Epithelial cell of prostate (primary cell): Measurements from ENCODE around the gene PTPRT.
"Not testable (repeated sequence)": the region's sequence is repeated elsewhere in the genome, so short reads cannot be mapped to it uniquely, and the experiment has no call there.

Source experiments
- DNase-seq: peaks from one replicate; pipeline ENCODE4 v3.0.0-alpha.2; 2011; ENCODE audit warnings: low read depth, low spot score
- H3K27ac ChIP-seq: fragments of 450-650 bp; 2 replicates; pipeline ENCODE4 v1.5.1; 2017; ENCODE audit warnings: mild to moderate bottlenecking

The PTPRT gene

GRCh38 chr20:43188234-43188653, 1.5 kb downstream of the PTPRT start:
- no peak for DNase-seq

DNA sequence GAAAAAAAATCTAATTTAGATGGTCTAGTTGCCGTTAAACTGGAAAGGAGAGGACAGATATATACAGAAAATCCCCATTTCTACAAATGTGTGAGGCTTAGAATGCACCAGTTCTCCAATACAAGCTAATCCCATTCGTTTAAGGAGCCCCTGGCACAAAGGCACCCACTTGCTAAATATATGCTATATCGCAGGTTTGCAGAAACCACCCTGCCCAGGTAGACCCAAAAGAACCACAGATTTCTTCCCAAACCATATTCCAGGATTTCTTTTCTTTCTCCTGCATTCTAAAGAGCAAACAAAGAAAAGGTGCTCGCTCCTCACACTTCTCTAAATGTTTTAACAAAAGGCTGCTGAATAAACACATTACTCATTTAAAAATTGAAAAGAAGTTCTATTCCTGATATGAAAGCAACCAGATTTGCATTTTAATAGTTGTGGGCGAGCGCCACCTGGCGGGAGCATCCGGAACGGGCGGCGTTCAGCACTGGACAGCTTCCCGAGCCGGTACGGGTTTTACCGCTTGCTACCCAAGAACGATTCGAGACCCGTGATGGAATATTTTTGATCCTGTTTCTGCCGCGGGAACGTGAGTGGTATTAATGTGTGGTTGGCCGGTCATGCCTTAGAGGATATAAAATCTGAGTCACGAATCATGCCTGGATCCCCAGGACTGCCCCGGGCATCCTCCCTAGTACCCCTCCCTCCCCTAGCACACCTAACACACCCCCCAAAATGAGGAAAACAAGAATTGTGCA, 2.1 kb downstream of the PTPRT start:
- peak; percentile 1 for DNase-seq
- H3K27ac ChIP-seq, result no peak overlapping the region

More at GRCh38 chr20:43188234-43188653, 1.5 kb downstream of the PTPRT start:
- H3K27ac ChIP-seq, result no peak overlapping the region

DNA sequence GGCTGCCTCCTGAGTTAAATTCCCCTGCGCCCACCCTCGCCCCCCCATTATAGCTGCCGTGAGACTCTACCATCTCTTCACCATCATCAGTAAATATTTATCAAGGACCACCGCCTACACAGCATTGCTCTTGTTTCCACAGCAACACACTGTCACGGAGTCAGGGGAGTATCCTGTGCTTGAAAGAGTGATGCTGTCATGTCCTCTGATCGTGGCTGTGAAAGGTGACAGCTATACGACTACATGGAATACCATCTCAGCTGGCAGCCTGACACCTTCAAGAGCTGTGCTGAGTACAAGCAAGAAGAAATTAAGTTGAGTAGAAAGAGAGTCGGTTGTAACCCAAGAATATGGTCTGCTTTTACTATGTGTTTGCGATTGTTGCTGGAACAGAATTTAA, 3.4 kb downstream of the PTPRT start:
- no peak for DNase-seq
- H3K27ac ChIP-seq, result no peak overlapping the region

- H3K27ac ChIP-seq, result no peak overlapping the region
- no peak for DNase-seq
Observed at GRCh38 chr20:43185901-43186300, 3.8 kb downstream of the PTPRT start.

- H3K27ac ChIP-seq, result no peak overlapping the region
- no peak for DNase-seq
Observed at GRCh38 chr20:43183536-43184070, 6.1 kb downstream of the PTPRT start.

GRCh38 chr20:43178080-43178479, 11.6 kb downstream of the PTPRT start:
- H3K27ac ChIP-seq, result no peak overlapping the region
- no peak for DNase-seq

- DNase-seq, result no peak
- H3K27ac ChIP-seq, result no peak overlapping the region
Observed at GRCh38 chr20:43176726-43177125, 13.0 kb downstream of the PTPRT start.

DNA sequence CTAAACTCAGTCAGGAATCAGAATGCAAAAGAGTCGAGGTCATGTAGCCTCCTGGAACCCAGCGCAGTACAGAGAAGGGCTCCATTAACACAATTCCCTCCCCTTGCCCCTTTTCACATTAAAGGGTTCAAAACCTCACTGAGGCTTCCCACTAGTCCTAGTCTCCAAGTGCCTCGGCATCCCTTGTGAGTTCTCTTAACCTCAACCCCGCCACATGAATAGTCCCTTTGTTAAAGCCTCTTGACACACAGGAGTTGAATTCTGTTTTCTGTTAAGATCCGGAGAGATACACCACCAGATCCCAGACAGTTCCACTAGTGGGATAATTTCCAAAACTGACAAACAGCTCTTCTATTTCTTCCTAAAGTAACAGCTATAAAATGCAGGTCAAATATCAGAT, 17.8 kb downstream of the PTPRT start:
- DNase-seq, result no peak
- H3K27ac ChIP-seq, result no peak overlapping the region

DNA sequence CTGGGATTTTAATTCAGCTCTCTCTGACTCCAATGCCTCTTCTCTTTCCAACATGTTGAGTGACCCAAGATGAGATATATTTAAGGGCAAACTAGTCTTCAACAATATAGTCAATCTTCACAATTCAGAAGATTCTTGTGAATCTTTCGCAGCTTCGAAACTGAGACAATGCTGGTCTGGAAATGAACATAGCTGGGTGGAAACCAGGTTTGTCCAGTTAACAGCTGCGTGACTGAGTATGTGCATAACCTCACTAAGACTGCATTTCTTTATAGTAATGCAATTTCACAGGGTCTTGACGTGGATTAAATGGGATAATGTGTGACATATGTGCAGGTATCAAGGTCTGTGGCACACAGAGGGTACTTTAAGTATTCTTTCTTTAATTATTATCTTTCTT, 18.9 kb downstream of the PTPRT start:
- DNase-seq, result no peak
- H3K27ac ChIP-seq, result no peak overlapping the region

GRCh38 chr20:43167615-43168014, 22.1 kb downstream of the PTPRT start:
- DNase-seq, result no peak
- H3K27ac ChIP-seq, result no peak overlapping the region

GRCh38 chr20:43167021-43167420, 22.7 kb downstream of the PTPRT start:
- no peak overlapping the region for H3K27ac ChIP-seq
- no peak for DNase-seq

- no peak overlapping the region for H3K27ac ChIP-seq
- DNase-seq, result no peak
Observed at GRCh38 chr20:43165611-43166010, 24.1 kb downstream of the PTPRT start.

GRCh38 chr20:43164736-43165135, 25.0 kb downstream of the PTPRT start:
- not testable (repeated sequence) for DNase-seq

GRCh38 chr20:43161716-43162115, 28.0 kb downstream of the PTPRT start:
- DNase-seq, result no peak
- no peak overlapping the region for H3K27ac ChIP-seq

More at GRCh38 chr20:43164736-43165135, 25.0 kb downstream of the PTPRT start:
- H3K27ac ChIP-seq, result not testable (repeated sequence)

DNA sequence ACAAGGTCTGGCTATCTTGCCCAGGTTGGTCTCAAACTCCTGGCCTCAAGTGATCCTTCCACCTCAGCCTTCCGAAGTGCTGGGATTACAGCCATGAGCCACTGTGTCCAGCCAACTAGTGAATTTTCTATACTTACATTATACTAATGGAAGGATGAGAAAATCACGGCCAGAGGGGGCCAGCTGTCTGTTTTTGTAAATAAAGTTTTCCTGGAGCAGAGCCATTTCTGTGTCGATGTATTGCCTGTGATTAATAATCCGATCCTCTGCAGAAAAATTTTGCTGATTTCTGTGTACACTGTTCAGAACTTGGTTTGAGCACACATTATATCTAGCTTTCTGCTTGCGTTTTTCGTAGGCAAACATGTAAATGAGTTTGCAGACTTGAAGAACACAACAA, 28.8 kb downstream of the PTPRT start:
- no peak for DNase-seq

DNA sequence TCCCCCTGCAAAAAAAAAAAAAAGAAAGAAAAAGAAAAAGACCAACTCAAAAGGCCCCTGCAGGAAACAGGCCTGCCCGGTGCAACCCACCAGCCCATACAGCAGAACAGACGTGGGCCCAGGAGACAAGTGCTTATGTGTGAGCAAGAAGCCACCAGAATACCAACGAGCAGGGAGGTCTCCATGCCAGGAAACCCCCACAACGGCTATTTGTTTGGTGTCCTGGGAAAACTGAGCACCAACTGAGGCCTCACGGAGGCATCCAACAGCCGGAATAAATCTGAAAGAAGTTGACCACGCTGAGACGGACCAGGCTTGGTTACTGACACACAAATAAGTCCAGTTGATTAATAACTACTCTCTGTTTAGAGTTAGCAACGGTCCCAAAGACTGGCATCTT, 29.7 kb downstream of the PTPRT start:
- no peak overlapping the region for H3K27ac ChIP-seq
- DNase-seq, result no peak

More for the DNA sequence above, 28.8 kb downstream of the PTPRT start:
- H3K27ac ChIP-seq, result no peak overlapping the region

DNA sequence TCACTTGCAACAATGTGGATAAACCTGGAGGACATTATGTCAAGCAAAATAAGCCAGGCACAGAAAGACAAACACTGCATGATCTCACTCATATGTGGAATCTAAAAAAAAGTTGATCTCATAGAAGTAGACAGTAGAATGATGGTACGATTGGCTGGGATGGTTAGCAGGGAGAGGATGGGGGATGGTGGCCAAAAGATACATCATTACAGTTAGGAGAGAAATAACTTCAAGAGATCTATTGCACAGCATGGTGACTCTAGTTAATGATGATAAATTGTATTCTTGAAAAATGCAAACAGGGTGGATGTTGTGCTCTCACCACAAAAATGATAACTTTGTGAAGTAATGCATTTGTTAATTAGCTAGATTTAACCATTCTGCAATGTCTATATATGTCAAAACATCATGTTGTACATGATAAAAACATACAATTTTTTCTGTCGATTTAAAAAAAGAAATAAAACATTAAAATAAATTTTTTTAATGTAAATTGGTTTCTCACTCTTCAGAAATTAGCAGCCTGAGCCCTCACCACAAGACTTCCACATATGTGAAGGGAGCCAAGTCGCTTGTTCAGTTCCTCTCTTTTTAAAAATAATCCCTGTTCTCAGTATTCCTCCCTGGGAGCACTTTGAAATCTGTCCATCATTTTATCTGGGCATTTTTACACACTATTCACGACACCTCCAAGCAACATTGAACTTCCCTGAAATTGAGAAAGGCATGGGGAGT, 34.2 kb downstream of the PTPRT start:
- no peak for DNase-seq
- no peak overlapping the region for H3K27ac ChIP-seq

GRCh38 chr20:43151901-43152300, 37.8 kb downstream of the PTPRT start:
- no peak overlapping the region for H3K27ac ChIP-seq
- no peak for DNase-seq

GRCh38 chr20:43151256-43151655, 38.5 kb downstream of the PTPRT start:
- H3K27ac ChIP-seq, result no peak overlapping the region
- no peak for DNase-seq

GRCh38 chr20:43140726-43141125, 49.0 kb downstream of the PTPRT start:
- H3K27ac ChIP-seq, result no peak overlapping the region
- no peak for DNase-seq

DNA sequence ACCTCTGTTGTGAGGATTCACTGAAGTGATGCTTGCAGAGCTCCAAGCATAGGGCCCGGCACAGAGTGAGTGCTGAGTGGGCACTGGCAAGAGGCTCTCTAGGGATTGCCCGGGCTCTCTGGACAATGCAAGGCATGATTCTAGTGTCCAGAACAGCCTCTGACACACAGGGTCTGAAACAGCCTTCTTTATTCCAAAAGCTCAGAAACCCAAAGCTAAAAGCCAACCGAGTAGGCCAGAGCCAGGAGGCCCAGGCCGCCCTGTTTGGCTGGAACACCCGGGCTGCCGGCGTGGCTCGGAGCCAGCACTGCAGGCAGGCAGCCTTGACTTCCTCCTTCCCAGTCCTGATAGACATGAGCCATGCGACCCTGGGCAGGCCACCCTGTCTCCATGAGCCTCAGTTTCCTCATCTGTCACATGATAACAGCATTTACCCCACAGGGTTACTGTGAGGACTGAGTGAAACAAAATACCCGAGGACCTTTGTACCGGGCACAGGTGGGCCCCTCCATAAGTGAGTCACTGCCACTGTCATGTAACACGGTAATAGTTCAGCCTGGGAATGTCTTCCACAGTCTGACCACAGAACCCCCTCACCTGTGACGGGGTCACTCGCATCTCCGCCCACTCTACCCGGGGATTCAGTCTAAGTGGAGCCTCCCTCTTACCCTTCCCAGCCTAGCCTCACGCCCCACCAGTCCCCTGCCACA, 51.5 kb downstream of the PTPRT start:
- no peak overlapping the region for H3K27ac ChIP-seq

More for the DNA sequence above, 51.5 kb downstream of the PTPRT start:
- no peak for DNase-seq
